Liver (tissue), 9 donors: ENCODE measurements around the gene ADSS2. TPM values are rescaled to one million over a fixed set of nuclear protein-coding genes. Genes with fewer than 3 reads are reported as not detected.

Experiments used
- DNase-seq: peaks from one replicate; pipeline ENCODE4 v3.0.0-alpha.2; 2017; ENCODE audit warnings: low spot score
- H3K27ac ChIP-seq, 2 donors: one replicate each; pipeline ENCODE4 v1.7.0; 2013; ENCODE audit warnings: inconsistent platforms in 2 of 2, low read length in 2 of 2, control low read depth in 1 of 2, low read depth in 1 of 2, mild to moderate bottlenecking in 1 of 2
- H3K27me3 ChIP-seq, 4 donors: one replicate each; pipeline versions ENCODE4 v1.6.1 to v1.7.0; 2013; ENCODE audit warnings: low read length in 3 of 4, inconsistent platforms in 1 of 4, mild to moderate bottlenecking in 1 of 4, moderate library complexity in 1 of 4; ENCODE audit not compliant: control insufficient read depth in 4 of 4, insufficient read depth in 4 of 4
- H3K36me3 ChIP-seq, 4 donors: one replicate each; pipeline versions ENCODE4 v1.6.1 to v1.7.0; 2013; ENCODE audit warnings: low read length in 3 of 4, mild to moderate bottlenecking in 3 of 4, low read depth in 1 of 4, moderate library complexity in 1 of 4; ENCODE audit not compliant: control insufficient read depth in 4 of 4, insufficient read depth in 3 of 4
- H3K4me1 ChIP-seq, 4 donors: one replicate each; pipeline versions ENCODE4 v1.6.1 to v1.7.0; 2013; ENCODE audit warnings: low read length in 3 of 4, mild to moderate bottlenecking in 3 of 4, moderate library complexity in 1 of 4; ENCODE audit not compliant: control insufficient read depth in 4 of 4, insufficient read depth in 4 of 4
- H3K4me3 ChIP-seq, 3 donors: one replicate each; pipeline versions ENCODE4 v1.6.1 to v1.7.0; 2013; ENCODE audit warnings: low read length in 3 of 3, control low read depth in 1 of 3, low read depth in 1 of 3, mild to moderate bottlenecking in 1 of 3
- H3K9ac ChIP-seq, 2 donors: one replicate each; pipeline ENCODE4 v1.7.0; 2013; ENCODE audit warnings: low read length in 2 of 2, mild to moderate bottlenecking in 2 of 2, moderate library complexity in 2 of 2, control low read depth in 1 of 2, low read depth in 1 of 2
- H3K9me3 ChIP-seq, 4 donors: one replicate each; pipeline versions ENCODE4 v1.6.1 to v1.7.0; 2013; ENCODE audit warnings: low read length in 3 of 4; ENCODE audit not compliant: control insufficient read depth in 4 of 4
- ATF3 ChIP-seq: IDR thresholded peaks from 2 replicates; pipeline ENCODE4 v1.6.1; 2016; ENCODE audit warnings: antibody characterized with exemption
- CTCF ChIP-seq: fragments of 150-350 bp; IDR thresholded peaks from 2 replicates; pipeline ENCODE4 v1.5.1; 2017; ENCODE audit warnings: improper control_type of control experiment, low read depth, low read length; ENCODE audit not compliant: missing input control
- EGR1 ChIP-seq, 2 donors: IDR thresholded peaks; 2 replicates each; pipeline ENCODE4 v1.6.1; 2016 to 2018; ENCODE audit warnings: antibody characterized with exemption in 2 of 2, low read depth in 2 of 2
- FOXA1 ChIP-seq: IDR thresholded peaks from 2 replicates; pipeline ENCODE4 v1.6.1; 2016; ENCODE audit warnings: antibody characterized with exemption
- FOXA2 ChIP-seq: IDR thresholded peaks from 2 replicates; pipeline ENCODE4 v1.6.1; 2016; ENCODE audit warnings: antibody characterized with exemption
- GABPA ChIP-seq, 2 donors: IDR thresholded peaks in 1 of 2; conservative IDR thresholded peaks in 1 of 2; 2 replicates each; pipeline ENCODE4 v1.6.1; 2016; ENCODE audit warnings: antibody characterized with exemption in 2 of 2, mild to moderate bottlenecking in 1 of 2, moderate library complexity in 1 of 2
- HNF4G ChIP-seq: IDR thresholded peaks from 2 replicates; pipeline ENCODE4 v1.6.1; 2016; ENCODE audit warnings: antibody characterized with exemption
- JUND ChIP-seq, 2 donors: IDR thresholded peaks; 2 replicates each; pipeline ENCODE4 v1.6.1; 2016; ENCODE audit warnings: antibody characterized with exemption in 2 of 2
- MAX ChIP-seq: IDR thresholded peaks from 2 replicates; pipeline ENCODE4 v1.6.1; 2016; ENCODE audit warnings: antibody characterized with exemption
- NR2F2 ChIP-seq: IDR thresholded peaks from 2 replicates; pipeline ENCODE4 v1.6.1; 2016; ENCODE audit warnings: antibody characterized with exemption
- RAD21 ChIP-seq, 2 donors: IDR thresholded peaks; 2 replicates each; pipeline ENCODE4 v1.6.1; 2016; ENCODE audit warnings: antibody characterized with exemption in 2 of 2, mild to moderate bottlenecking in 2 of 2
- REST ChIP-seq: IDR thresholded peaks from 2 replicates; pipeline ENCODE4 v1.6.1; 2016; ENCODE audit warnings: antibody characterized with exemption, mild to moderate bottlenecking
- RXRA ChIP-seq, 2 donors: IDR thresholded peaks; 2 replicates each; pipeline ENCODE4 v1.6.1; 2017 to 2018; ENCODE audit warnings: antibody characterized with exemption in 2 of 2, mild to moderate bottlenecking in 1 of 2
- SP1 ChIP-seq: IDR thresholded peaks from 2 replicates; pipeline ENCODE4 v1.6.1; 2018; ENCODE audit warnings: antibody characterized with exemption, mild to moderate bottlenecking
- TAF1 ChIP-seq: conservative IDR thresholded peaks from 2 replicates; pipeline ENCODE4 v1.6.1; 2016; ENCODE audit warnings: antibody characterized with exemption, mild to moderate bottlenecking
- YY1 ChIP-seq: IDR thresholded peaks from 2 replicates; pipeline ENCODE4 v1.6.1; 2016; ENCODE audit warnings: antibody characterized with exemption, mild to moderate bottlenecking
- ZBTB33 ChIP-seq: IDR thresholded peaks from 2 replicates; pipeline ENCODE4 v1.6.1; 2016; ENCODE audit warnings: antibody characterized with exemption
- WGBS: extraction: QIAGEN DNeasy Blood & Tissue Kit; methylation state at CpG from one replicate; pipeline ENCODE4 v1.1.7; 2013; 5-methylcytosine and 5-hydroxymethylcytosine counted together
- polyA plus RNA-seq, 2 donors: library from polyadenylated mRNA; stranded (reverse) in 1 of 2; unstranded in 1 of 2; fragments of 200-250 nt in 1 of 2; fragments of >200 nt in 1 of 2; fragmentation: Nextera tagmentation in 1 of 2; extraction: Ambion mirVana in 1 of 2; gene quantifications; one replicate each; pipeline versions ENCODE4 v1.2.1 to v1.2.3, GENCODE V29; 2013 to 2015
- total RNA-seq, 2 donors: library from RNA; depleted of rRNA; stranded (reverse); fragments of >200 nt; gene quantifications; one replicate each; pipeline ENCODE4 v1.2.3, GENCODE V29; 2014
- donor health status: healthy.
- donor health status: healthy.
- donor health status: healthy.
- donor health status: healthy.
- donor health status: healthy.

ADSS2 gene
- total and polyA plus RNA-seq, 4 donors = 7.3 to 17.3 (median 12.6) TPM

GRCh38 chr1:244424649-244425334, 26.9 kb downstream of the ADSS2 start:
- Histone ChIP-seq H3K4me3 (no peak overlapping the region), H3K9me3 (no peaks in the 10 kb centered on the region), H3K4me1 (peaks cover 0 to 5% (median 2%) of the 10 kb centered on the region in 4 donors), H3K36me3 (peaks cover 9 to 16% (median 10%) of the 10 kb centered on the region in 4 donors), H3K27me3 (no peaks in the 10 kb centered on the region), H3K9ac (no peak overlapping the region), H3K27ac (no peak overlapping the region)
- WGBS = 68% methylated on average over 2 of the region's 2 CpGs
- no peak for DNase-seq
- no peak for TF ChIP-seq JUND (IDR thresholded peaks at IDR 0.05)
- peak in 1 of 2 donors; percentile 17 for TF ChIP-seq RXRA (IDR thresholded peaks at IDR 0.05)

GRCh38 chr1:244422174-244422573, 29.5 kb downstream of the ADSS2 start:
- H3K36me3 ChIP-seq = peaks cover 10 to 28% (median 22%) of the 10 kb centered on the region in 4 donors
- WGBS = 71% methylated on average over 1 of the region's 1 CpG
- no peak for DNase-seq

More at GRCh38 chr1:244422174-244422573, 29.5 kb downstream of the ADSS2 start:
- H3K27me3 ChIP-seq = no peaks in the 10 kb centered on the region
- no peak overlapping the region for H3K9ac ChIP-seq
- H3K4me1 ChIP-seq = peaks cover 0 to 5% (median 2%) of the 10 kb centered on the region in 4 donors
- H3K4me3 ChIP-seq = no peak overlapping the region
- H3K27ac ChIP-seq = no peak overlapping the region
- TF ChIP-seq RAD21 (IDR thresholded peaks at IDR 0.05) (no peak), GABPA (IDR thresholded peaks at IDR 0.05 in 1 of 2, conservative IDR thresholded peaks at IDR 0.05 in 1 of 2) (no peak), ATF3 (no peak), REST (no peak), FOXA2 (no peak), TAF1 (no peak), SP1 (no peak), RXRA (IDR thresholded peaks at IDR 0.05) (no peak), MAX (no peak), NR2F2 (no peak), ZBTB33 (no peak), YY1 (no peak), CTCF (no peak), HNF4G (no peak), FOXA1 (no peak), EGR1 (IDR thresholded peaks at IDR 0.05; ENCODE audit: low read depth in 2 of 2) (no peak)
- H3K9me3 ChIP-seq = no peaks in the 10 kb centered on the region
